Colonic mucosa (tissue), 4 donors: Measurements from ENCODE around the gene RPP21. TPM values are rescaled to one million over a fixed set of nuclear protein-coding genes. Genes with fewer than 3 reads are reported as not detected.

Source experiments
- DNase-seq: peaks from one replicate; pipeline ENCODE4 v3.0.0-alpha.2; 2020
- H3K27ac ChIP-seq: fragments of 200-600 bp; one replicate; pipeline ENCODE4 v1.8.0; 2021
- H3K27me3 ChIP-seq: fragments of 200-600 bp; one replicate; pipeline ENCODE4 v1.8.0; 2021
- H3K36me3 ChIP-seq: fragments of 200-600 bp; one replicate; pipeline ENCODE4 v1.8.0; 2021
- H3K4me1 ChIP-seq: fragments of 200-600 bp; one replicate; pipeline ENCODE4 v1.8.0; 2021; ENCODE audit warnings: mild to moderate bottlenecking
- H3K4me3 ChIP-seq: fragments of 200-600 bp; one replicate; pipeline ENCODE4 v1.8.0; 2021
- H3K9ac ChIP-seq, 2 donors: one replicate each; pipeline ENCODE4 v1.7.0; 2013; ENCODE audit warnings: control low read depth in 2 of 2, low read depth in 2 of 2, low read length in 2 of 2
- H3K9me3 ChIP-seq: fragments of 200-600 bp; one replicate; pipeline ENCODE4 v1.8.0; 2021
- intact Hi-C: fragments of 100-400 bp; cut with DNase I; formaldehyde crosslinking; loops from one replicate; pipeline ENCODE4 v1.14.1; 2022
- total RNA-seq, 2 donors: library from RNA; stranded (reverse); fragmentation: NEBNext Ultra II Directional in 1 of 2; extraction: Animal tissue kit (Norgen Biotek cat#: 25700) in 1 of 2; gene quantifications; one replicate each; pipeline ENCODE4 v1.2.1, GENCODE V29; 2021
- TF ChIP-seq, protein P1 (sequence below): fragments of 200-600 bp; IDR thresholded peaks from one replicate; pipeline ENCODE4 v1.8.0; 2022; ENCODE audit warnings: antibody characterized with exemption, mild to moderate bottlenecking
- donor health status: healthy.
- donor health status: DM: no; HTN: no; CAD: no.
- donor health status: DM: no; HTN: no; CAD: no.

Gene RPP21
- total RNA-seq, 2 donors from 2014 or later = 41.7 to 60.3 TPM

DNA sequence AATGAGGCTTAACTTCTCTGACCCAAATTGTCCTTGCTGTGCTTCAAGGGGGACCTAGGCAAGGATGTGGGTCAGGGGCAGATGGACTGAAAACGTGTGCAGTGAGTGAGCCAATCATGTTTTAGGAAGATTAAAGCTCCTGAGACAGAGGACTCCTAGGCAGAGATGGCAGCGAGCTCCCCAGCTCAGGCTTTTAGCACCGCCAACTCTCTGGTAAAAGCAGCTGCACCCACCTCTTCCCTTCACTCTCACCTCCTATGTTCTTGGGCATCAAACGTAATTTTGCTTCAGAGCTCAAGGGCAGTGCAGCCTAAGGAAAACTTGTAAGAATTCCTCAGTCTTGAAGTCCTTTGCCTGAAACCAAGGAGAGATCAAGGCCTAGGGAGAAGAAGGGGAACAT, 10.3 kb downstream of the RPP21 start:
- Histone ChIP-seq H3K9ac (no peak overlapping the region), H3K4me1 (no peaks in the 10 kb centered on the region), H3K27ac (no peak overlapping the region), H3K4me3 (no peak overlapping the region), H3K9me3 (no peaks in the 10 kb centered on the region), H3K27me3 (peaks cover 10% of the 10 kb centered on the region), H3K36me3 (no peaks in the 10 kb centered on the region)
- intact Hi-C loops = no loop called here
- DNase-seq = no peak
- TF ChIP-seq, protein P1, sequence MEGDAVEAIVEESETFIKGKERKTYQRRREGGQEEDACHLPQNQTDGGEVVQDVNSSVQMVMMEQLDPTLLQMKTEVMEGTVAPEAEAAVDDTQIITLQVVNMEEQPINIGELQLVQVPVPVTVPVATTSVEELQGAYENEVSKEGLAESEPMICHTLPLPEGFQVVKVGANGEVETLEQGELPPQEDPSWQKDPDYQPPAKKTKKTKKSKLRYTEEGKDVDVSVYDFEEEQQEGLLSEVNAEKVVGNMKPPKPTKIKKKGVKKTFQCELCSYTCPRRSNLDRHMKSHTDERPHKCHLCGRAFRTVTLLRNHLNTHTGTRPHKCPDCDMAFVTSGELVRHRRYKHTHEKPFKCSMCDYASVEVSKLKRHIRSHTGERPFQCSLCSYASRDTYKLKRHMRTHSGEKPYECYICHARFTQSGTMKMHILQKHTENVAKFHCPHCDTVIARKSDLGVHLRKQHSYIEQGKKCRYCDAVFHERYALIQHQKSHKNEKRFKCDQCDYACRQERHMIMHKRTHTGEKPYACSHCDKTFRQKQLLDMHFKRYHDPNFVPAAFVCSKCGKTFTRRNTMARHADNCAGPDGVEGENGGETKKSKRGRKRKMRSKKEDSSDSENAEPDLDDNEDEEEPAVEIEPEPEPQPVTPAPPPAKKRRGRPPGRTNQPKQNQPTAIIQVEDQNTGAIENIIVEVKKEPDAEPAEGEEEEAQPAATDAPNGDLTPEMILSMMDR = no peak

DNA sequence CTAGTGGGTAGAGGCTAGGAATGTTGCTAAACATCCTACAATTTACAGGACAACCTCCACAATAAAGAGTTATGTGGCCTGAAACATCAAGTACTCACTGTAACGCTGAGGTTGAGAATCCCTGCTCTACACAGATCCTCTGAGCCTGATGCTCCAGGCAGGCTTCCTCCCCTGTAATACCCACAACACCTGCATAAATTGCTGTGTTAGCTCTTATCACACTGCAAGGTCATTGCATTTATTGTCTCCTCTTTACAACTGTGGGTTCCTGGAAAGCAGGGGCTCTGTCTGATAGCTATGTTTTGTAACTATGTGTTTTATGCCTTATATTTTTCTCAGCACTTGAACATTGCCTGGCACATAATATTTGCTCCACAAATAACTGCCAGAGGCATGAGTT, 11.6 kb downstream of the RPP21 start:
- Histone ChIP-seq H3K27ac (no peak overlapping the region), H3K9ac (no peak overlapping the region), H3K4me1 (no peaks in the 10 kb centered on the region), H3K27me3 (peaks cover 10% of the 10 kb centered on the region), H3K36me3 (no peaks in the 10 kb centered on the region), H3K4me3 (no peak overlapping the region), H3K9me3 (no peaks in the 10 kb centered on the region)
- DNase-seq = no peak
- intact Hi-C loops = no loop called here
- TF ChIP-seq, protein P1 = no peak

DNA sequence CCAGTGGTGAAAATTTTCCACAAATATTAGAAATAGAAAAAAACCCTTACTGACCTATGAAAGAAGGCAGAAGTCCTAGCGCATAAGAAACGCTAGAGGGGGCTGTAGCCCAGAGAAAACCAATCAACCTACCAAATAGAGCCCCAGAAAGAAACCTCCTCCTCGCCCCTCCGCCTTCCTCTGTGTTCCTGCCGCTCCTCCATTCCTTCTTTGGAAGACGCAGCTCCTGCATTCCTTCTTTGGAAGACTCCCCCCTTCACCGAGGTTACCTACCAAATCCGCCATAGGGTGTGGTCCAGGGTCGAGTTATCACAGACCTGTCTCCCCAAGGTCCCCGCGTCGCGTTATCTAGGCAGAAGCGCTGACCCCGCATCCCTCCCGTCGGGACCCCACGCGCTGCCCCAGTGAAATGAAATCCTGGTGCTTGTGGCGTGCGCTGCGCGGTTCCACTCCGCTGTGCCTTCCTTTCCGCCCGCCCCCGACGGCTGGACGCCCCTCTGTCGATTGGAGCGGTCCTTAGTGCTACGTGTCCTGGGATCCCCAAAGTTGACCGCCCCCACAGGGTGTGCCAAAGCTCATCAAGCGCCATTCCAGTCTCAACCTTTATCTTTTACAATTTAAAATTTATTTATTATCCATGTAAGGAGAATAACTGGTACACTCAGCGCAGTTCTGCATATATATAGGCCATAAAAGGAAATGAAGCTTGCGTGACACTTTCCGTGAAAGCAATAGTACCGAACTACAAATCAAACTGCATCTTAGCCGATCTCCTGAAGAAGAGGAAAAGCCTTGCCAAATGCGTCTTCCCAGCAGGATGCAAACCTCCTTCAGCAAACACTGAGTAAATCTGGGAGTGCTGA, 13.0 kb downstream of the RPP21 start:
- intact Hi-C loops = loop anchor here (2.0 kb wide), 1 partner anchor 39 kb away; no protein-coding TSS in a partner anchor
- Histone ChIP-seq H3K9ac (peak overlapping the region in 1 of 2 donors; percentile 8), H3K4me3 (peak overlapping the region; percentile 19), H3K36me3 (no peaks in the 10 kb centered on the region), H3K27ac (no peak overlapping the region), H3K4me1 (no peaks in the 10 kb centered on the region), H3K27me3 (peaks cover 13% of the 10 kb centered on the region), H3K9me3 (no peaks in the 10 kb centered on the region)
- peak; percentile 45 for DNase-seq
- TF ChIP-seq, protein P1 = peak; percentile 64

DNA sequence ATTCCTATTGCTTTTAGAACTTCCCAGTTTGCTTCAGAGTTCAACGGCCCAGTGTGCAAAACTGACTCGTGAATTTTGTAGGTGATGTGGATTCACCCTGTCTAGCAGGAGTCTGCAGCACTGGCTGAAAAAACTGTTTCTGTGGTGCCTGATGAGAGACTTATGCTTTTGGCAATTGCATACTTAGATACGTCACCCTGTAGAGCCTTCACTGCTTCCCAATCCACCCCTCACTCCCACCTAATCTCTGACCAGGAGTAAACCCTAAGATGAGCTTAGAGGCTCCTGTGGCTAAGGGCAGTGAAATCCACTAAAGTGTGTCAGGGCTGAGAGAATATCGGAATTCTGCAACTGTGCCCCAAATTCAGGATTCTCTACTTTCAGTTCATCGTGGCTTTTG, 14.3 kb downstream of the RPP21 start:
- no peak overlapping the region for H3K9ac ChIP-seq
- H3K4me1 ChIP-seq = no peaks in the 10 kb centered on the region
- H3K36me3 ChIP-seq = no peaks in the 10 kb centered on the region
- H3K27ac ChIP-seq = no peak overlapping the region
- intact Hi-C loops = loop anchor here (2.0 kb wide), 1 partner anchor 38 kb away; no protein-coding TSS in a partner anchor
- no peak overlapping the region for H3K4me3 ChIP-seq
- no peaks in the 10 kb centered on the region for H3K9me3 ChIP-seq
- peaks cover 19% of the 10 kb centered on the region for H3K27me3 ChIP-seq
- TF ChIP-seq, protein P1 = no peak
- DNase-seq = no peak

GRCh38 chr6:30360139-30360538, 15.2 kb downstream of the RPP21 start:
- TF ChIP-seq, protein P1 = no peak
- Histone ChIP-seq H3K27me3 (peaks cover 19% of the 10 kb centered on the region), H3K36me3 (no peaks in the 10 kb centered on the region), H3K4me1 (no peaks in the 10 kb centered on the region), H3K27ac (no peak overlapping the region), H3K9me3 (no peaks in the 10 kb centered on the region), H3K9ac (no peak overlapping the region), H3K4me3 (no peak overlapping the region)
- intact Hi-C loops = no loop called here
- no peak for DNase-seq
